Keratinocyte (primary cell): Measurements from ENCODE around the gene ZNF598. TPM values are rescaled to one million over a fixed set of nuclear protein-coding genes. Genes with fewer than 3 reads are reported as not detected.

Source experiments
- DNase-seq: peaks from one replicate; pipeline ENCODE4 v3.0.0-alpha.2; 2011; ENCODE audit warnings: low read depth, missing footprints, low spot score
- FAIRE-seq: peaks from 2 replicates; lab custom pipeline; 2011; peaks lifted over from hg19 to GRCh38; lab: Jason Lieb, UNC
- H2AFZ ChIP-seq: 2 replicates; pipeline ENCODE4 v1.6.0; 2012; ENCODE audit warnings: low read length, control low read depth, inconsistent platforms; ENCODE audit not compliant: control insufficient read depth
- H3K27ac ChIP-seq: 2 replicates; pipeline ENCODE4 v1.5.1; 2011; ENCODE audit warnings: low read length; ENCODE audit not compliant: control insufficient read depth, insufficient read depth
- H3K27me3 ChIP-seq: 3 replicates; pipeline ENCODE4 v1.6.0; 2011; ENCODE audit warnings: low read length; ENCODE audit not compliant: control insufficient read depth, insufficient read depth; ENCODE audit errors: extremely low read depth
- H3K36me3 ChIP-seq, 2 experiments: 2 replicates in 1 of 2; 3 replicates in 1 of 2; pipeline ENCODE4 v1.5.1; 2011; ENCODE audit warnings: low read length in 2 of 2, mild to moderate bottlenecking in 1 of 2; ENCODE audit not compliant: control insufficient read depth in 2 of 2, insufficient read depth in 2 of 2; ENCODE audit errors: extremely low read depth in 1 of 2
- H3K4me1 ChIP-seq: 3 replicates; pipeline ENCODE4 v1.5.1; 2011; ENCODE audit warnings: low read length; ENCODE audit not compliant: control insufficient read depth, insufficient read depth; ENCODE audit errors: extremely low read depth
- H3K4me2 ChIP-seq: 3 replicates; pipeline ENCODE4 v1.6.0; 2011; ENCODE audit warnings: low read depth, low read length; ENCODE audit not compliant: control insufficient read depth, insufficient read depth; ENCODE audit errors: extremely low read depth
- H3K4me3 ChIP-seq, 3 experiments: fragments of 200-600 bp in 1 of 3; sonication (generic) in 1 of 3; 2 replicates in 2 of 3; 3 replicates in 1 of 3; pipeline ENCODE4 v1.5.1; 2011 to 2016; ENCODE audit warnings: low read length in 3 of 3, mild to moderate bottlenecking in 3 of 3, control low read depth in 2 of 3, inconsistent platforms in 1 of 3, low read depth in 1 of 3, mixed read lengths in 1 of 3, mixed run types in 1 of 3, moderate library complexity in 1 of 3; ENCODE audit not compliant: control insufficient read depth in 2 of 3, insufficient read depth in 2 of 3; ENCODE audit errors: extremely low read depth in 1 of 3
- H3K79me2 ChIP-seq: 2 replicates; pipeline ENCODE4 v1.6.0; 2012; ENCODE audit warnings: low read length; ENCODE audit not compliant: control insufficient read depth, insufficient read depth
- H3K9ac ChIP-seq: 3 replicates; pipeline ENCODE4 v1.6.0; 2011; ENCODE audit warnings: low read length; ENCODE audit not compliant: control insufficient read depth, insufficient read depth; ENCODE audit errors: extremely low read depth
- H3K9me1 ChIP-seq: 3 replicates; pipeline ENCODE4 v1.6.0; 2011; ENCODE audit warnings: low read length; ENCODE audit not compliant: control insufficient read depth, insufficient read depth; ENCODE audit errors: extremely low read depth
- H3K9me3 ChIP-seq: 2 replicates; pipeline ENCODE4 v1.5.1; 2012; ENCODE audit warnings: low read depth, low read length; ENCODE audit not compliant: control insufficient read depth
- H4K20me1 ChIP-seq: 3 replicates; pipeline ENCODE4 v1.6.0; 2011; ENCODE audit warnings: low read length; ENCODE audit not compliant: control insufficient read depth, insufficient read depth; ENCODE audit errors: extremely low read depth
- EZH2 ChIP-seq: IDR thresholded peaks from one replicate; pipeline ENCODE4 v1.6.1; 2012; ENCODE audit warnings: inconsistent platforms, mild to moderate bottlenecking, low read length, moderate library complexity
- dilution Hi-C: fragments of 300-500 bp; cut with MboI; formaldehyde crosslinking; loops from one replicate; pipeline ENCODE4 v1.7.0; 2020; ENCODE audit warnings: low sequenced_read_pairs; ENCODE audit not compliant: extremely low pct_ligation_motif_present
- polyA plus RNA-seq, 5 experiments: library from polyadenylated mRNA; depleted of rRNA in 3 of 5; stranded (reverse) in 3 of 5; stranded (forward) in 1 of 5; unstranded in 1 of 5; fragments of >200 nt; gene quantifications; 1 replicate in 1 of 5; 2 replicates in 3 of 5; 3 replicates in 1 of 5; pipeline versions ENCODE4 v1.2.1 to v1.2.3, GENCODE V29; 2011 to 2012; ENCODE audit warnings: missing spikeins in 2 of 5, low read depth in 1 of 5, low replicate concordance in 1 of 5
- TF ChIP-seq, protein P1 (sequence below), 3 experiments: IDR thresholded peaks in 1 of 3; conservative IDR thresholded peaks in 1 of 3; optimal IDR thresholded peaks in 1 of 3; 2 replicates in 2 of 3; 3 replicates in 1 of 3; pipeline versions ENCODE3 to v1.5.1; 2011; ENCODE audit warnings: low read length in 3 of 3, mild to moderate bottlenecking in 3 of 3, moderate library complexity in 2 of 3, control low read depth in 1 of 3, inconsistent platforms in 1 of 3; ENCODE audit not compliant: insufficient read depth in 2 of 3; ENCODE audit errors: extremely low read depth in 1 of 3

Gene ZNF598
- polyA plus RNA-seq, 1 donor (not counting 4 experiments of a cell fraction or from before 2014, with no cell fraction given): 18.0 TPM

DNA sequence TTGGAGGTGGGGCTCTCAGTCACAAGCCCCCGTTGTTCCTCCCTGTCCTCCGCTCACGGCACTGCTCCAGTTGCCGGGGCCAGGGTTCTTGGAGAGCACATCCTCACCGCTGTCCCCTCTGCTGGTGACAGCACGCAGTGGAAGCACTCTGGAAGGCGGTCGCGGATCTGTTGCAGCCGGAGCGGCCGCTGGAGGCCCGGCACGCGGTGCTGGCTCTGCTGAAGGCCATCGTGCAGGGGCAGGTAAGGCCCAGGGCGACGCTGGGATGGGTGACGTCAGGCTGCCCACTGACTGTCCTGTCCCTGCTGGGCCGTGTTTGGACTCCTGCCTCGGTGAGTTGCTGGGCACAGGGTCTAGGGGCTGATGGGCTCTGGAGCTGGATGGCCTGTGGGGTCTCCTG is 43.6 kb upstream of the ZNF598 start:
- Histone ChIP-seq H3K4me2 (no peak overlapping the region), H3K9me1 (no peaks in the 10 kb centered on the region), H3K4me1 (peaks cover 7% of the 10 kb centered on the region), H3K9me3 (no peaks in the 10 kb centered on the region), H2AFZ (no peak overlapping the region), H3K27me3 (no peaks in the 10 kb centered on the region), H4K20me1 (no peaks in the 10 kb centered on the region), H3K9ac (no peak overlapping the region), H3K36me3 (peaks cover 8 to 22% of the 10 kb centered on the region in 2 experiments), H3K27ac (no peak overlapping the region), H3K79me2 (peaks cover 10% of the 10 kb centered on the region), H3K4me3 (no peak overlapping the region)
- dilution Hi-C loops: no loop called here
- TF ChIP-seq, protein P1, sequence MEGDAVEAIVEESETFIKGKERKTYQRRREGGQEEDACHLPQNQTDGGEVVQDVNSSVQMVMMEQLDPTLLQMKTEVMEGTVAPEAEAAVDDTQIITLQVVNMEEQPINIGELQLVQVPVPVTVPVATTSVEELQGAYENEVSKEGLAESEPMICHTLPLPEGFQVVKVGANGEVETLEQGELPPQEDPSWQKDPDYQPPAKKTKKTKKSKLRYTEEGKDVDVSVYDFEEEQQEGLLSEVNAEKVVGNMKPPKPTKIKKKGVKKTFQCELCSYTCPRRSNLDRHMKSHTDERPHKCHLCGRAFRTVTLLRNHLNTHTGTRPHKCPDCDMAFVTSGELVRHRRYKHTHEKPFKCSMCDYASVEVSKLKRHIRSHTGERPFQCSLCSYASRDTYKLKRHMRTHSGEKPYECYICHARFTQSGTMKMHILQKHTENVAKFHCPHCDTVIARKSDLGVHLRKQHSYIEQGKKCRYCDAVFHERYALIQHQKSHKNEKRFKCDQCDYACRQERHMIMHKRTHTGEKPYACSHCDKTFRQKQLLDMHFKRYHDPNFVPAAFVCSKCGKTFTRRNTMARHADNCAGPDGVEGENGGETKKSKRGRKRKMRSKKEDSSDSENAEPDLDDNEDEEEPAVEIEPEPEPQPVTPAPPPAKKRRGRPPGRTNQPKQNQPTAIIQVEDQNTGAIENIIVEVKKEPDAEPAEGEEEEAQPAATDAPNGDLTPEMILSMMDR (optimal IDR thresholded peaks at IDR 0.05 in 1 of 3, IDR thresholded peaks at IDR 0.05 in 1 of 3, conservative IDR thresholded peaks at IDR 0.05 in 1 of 3; ENCODE audit: extremely low read depth in 1 of 3, insufficient read depth in 2 of 3, low read length in 3 of 3): no peak
- no peak for TF ChIP-seq EZH2
- FAIRE-seq (no peak), DNase-seq (no peak)

DNA sequence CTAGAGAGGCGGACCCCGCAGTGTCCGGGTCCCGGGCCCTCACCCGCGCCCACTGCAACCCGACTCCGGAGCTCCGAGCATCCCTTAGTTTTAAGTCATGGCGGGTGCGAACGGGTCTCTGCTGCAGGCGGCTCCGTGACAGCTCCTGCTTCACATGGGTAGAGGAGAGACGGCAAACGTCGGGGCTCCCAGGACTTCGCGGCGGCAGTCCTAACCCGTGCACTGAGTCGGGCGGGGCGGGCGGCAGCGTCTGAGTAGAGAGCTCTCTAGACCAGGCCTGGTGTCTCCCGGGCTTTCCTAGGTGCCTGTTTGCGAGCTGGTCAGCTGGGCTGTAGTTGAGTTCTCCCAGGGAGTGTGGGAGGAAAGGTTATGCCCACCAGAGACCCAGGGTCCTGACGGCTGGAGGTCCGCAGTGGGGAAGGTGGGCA is 38.5 kb upstream of the ZNF598 start:
- Histone ChIP-seq H2AFZ (peak overlapping the region; percentile 77), H3K9ac (peak overlapping the region; percentile 82), H3K4me3 (peak overlapping the region; percentile 77 to 89 (median 84)), H3K36me3 (peaks cover 4 to 6% of the 10 kb centered on the region in 2 experiments), H3K9me3 (no peaks in the 10 kb centered on the region), H3K9me1 (no peaks in the 10 kb centered on the region), H3K79me2 (peaks cover 12% of the 10 kb centered on the region), H4K20me1 (no peaks in the 10 kb centered on the region), H3K4me2 (peak overlapping the region; percentile 98), H3K27ac (peak overlapping the region; percentile 8), H3K4me1 (peaks cover 12% of the 10 kb centered on the region), H3K27me3 (no peaks in the 10 kb centered on the region)
- no peak for DNase-seq
- dilution Hi-C loops: no loop called here
- TF ChIP-seq, protein P1 (optimal IDR thresholded peaks at IDR 0.05 in 1 of 3, IDR thresholded peaks at IDR 0.05 in 1 of 3, conservative IDR thresholded peaks at IDR 0.05 in 1 of 3; ENCODE audit: extremely low read depth in 1 of 3, insufficient read depth in 2 of 3, low read length in 3 of 3): no peak
- TF ChIP-seq EZH2: no peak
- FAIRE-seq: no peak
